WTC11 (cell line): Measurements from ENCODE around the gene MLF2. TPM values are rescaled to one million over a fixed set of nuclear protein-coding genes. Genes with fewer than 3 reads are reported as not detected.

Source experiments
- ATAC-seq: fragments of 200-7000 bp; cut with Tn5 transposase; 2 replicates; pipeline ENCODE4 v1.10.0; 2021; ENCODE audit warnings: mild to moderate bottlenecking, moderate library complexity
- CTCF ChIA-PET: fragments of 300-600 bp; sonication (Branson Sonifier 250); formaldehyde crosslinking; loops from one replicate; lab custom pipeline; 2021; ENCODE audit warnings: antibody characterized with exemption; lab: Charles Lee
- POLR2A ChIA-PET: fragments of 350-600 bp; sonication (Branson Sonifier 250); formaldehyde crosslinking; loops from one replicate; lab custom pipeline; 2021; ENCODE audit warnings: antibody characterized with exemption; lab: Charles Lee
- DNase-seq: peaks from one replicate; pipeline ENCODE4 v3.0.0; 2021; ENCODE audit warnings: low spot score
- H3K27ac Mint-ChIP-seq: 2 replicates; pipeline ENCODE4 v1.8.0; 2021; ENCODE audit warnings: mixed read lengths
- H3K27me3 Mint-ChIP-seq: 2 replicates; pipeline ENCODE4 v1.8.0; 2021; ENCODE audit warnings: low read depth, mild to moderate bottlenecking, moderate library complexity, mixed read lengths
- H3K36me3 Mint-ChIP-seq: 2 replicates; pipeline ENCODE4 v1.8.0; 2021; ENCODE audit warnings: mixed read lengths
- H3K4me1 Mint-ChIP-seq: 2 replicates; pipeline ENCODE4 v1.8.0; 2022; ENCODE audit warnings: mixed read lengths
- H3K4me3 Mint-ChIP-seq: 2 replicates; pipeline ENCODE4 v1.8.0; 2021; ENCODE audit warnings: mild to moderate bottlenecking, moderate library complexity, mixed read lengths
- H3K9me3 Mint-ChIP-seq: 2 replicates; pipeline ENCODE4 v1.8.0; 2021; ENCODE audit warnings: mixed read lengths
- EMX1 ChIP-seq: fragments of 250-450 bp; sonication (Bioruptor Pico); IDR thresholded peaks from 2 replicates; pipeline ENCODE4 v1.8.0; 2021; ENCODE audit warnings: mild to moderate bottlenecking
- ESRRA ChIP-seq: sonication (generic); formaldehyde crosslinking; IDR thresholded peaks from 2 replicates; pipeline ENCODE4 v1.8.1; 2022; ENCODE audit warnings: mild to moderate bottlenecking, missing genetic modification reagents, borderline replicate concordance
- FOXK1 ChIP-seq: sonication (generic); formaldehyde crosslinking; IDR thresholded peaks from 2 replicates; pipeline ENCODE4 v1.8.0; 2022; ENCODE audit warnings: mild to moderate bottlenecking, moderate library complexity, missing genetic modification reagents
- FOXP4 ChIP-seq: sonication (generic); formaldehyde crosslinking; IDR thresholded peaks from 2 replicates; pipeline ENCODE4 v1.8.0; 2022; ENCODE audit warnings: mild to moderate bottlenecking, missing genetic modification reagents
- GABPB1 ChIP-seq: sonication (generic); formaldehyde crosslinking; IDR thresholded peaks from 2 replicates; pipeline ENCODE4 v1.8.1; 2023; ENCODE audit warnings: mild to moderate bottlenecking, missing genetic modification reagents
- GTF2I ChIP-seq: fragments of 250-450 bp; sonication (Bioruptor Pico); conservative IDR thresholded peaks from 2 replicates; pipeline ENCODE4 v1.4.0; 2021; ENCODE audit warnings: mild to moderate bottlenecking
- IRF1 ChIP-seq: sonication (generic); formaldehyde crosslinking; IDR thresholded peaks from 2 replicates; pipeline ENCODE4 v1.8.0; 2023; ENCODE audit warnings: missing genetic modification reagents
- MLX ChIP-seq: sonication (generic); formaldehyde crosslinking; IDR thresholded peaks from 2 replicates; pipeline ENCODE4 v1.8.1; 2023; ENCODE audit warnings: mild to moderate bottlenecking, missing genetic modification reagents, moderate library complexity
- MXD4 ChIP-seq: fragments of 250-450 bp; sonication (Bioruptor Pico); IDR thresholded peaks from 2 replicates; pipeline ENCODE4 v1.8.0; 2021; ENCODE audit warnings: mild to moderate bottlenecking, moderate library complexity, borderline replicate concordance
- MYBL2 ChIP-seq: sonication (generic); formaldehyde crosslinking; IDR thresholded peaks from 2 replicates; pipeline ENCODE4 v1.8.1; 2023; ENCODE audit warnings: mild to moderate bottlenecking, moderate library complexity, missing genetic modification reagents
- NR3C1 ChIP-seq: sonication (generic); formaldehyde crosslinking; conservative IDR thresholded peaks from 2 replicates; pipeline ENCODE4 v1.8.1; 2023; ENCODE audit warnings: low read depth, mild to moderate bottlenecking, missing genetic modification reagents
- SOX15 ChIP-seq: fragments of 250-450 bp; sonication (Bioruptor Pico); IDR thresholded peaks from 2 replicates; pipeline ENCODE4 v1.9.0; 2021; ENCODE audit warnings: mild to moderate bottlenecking
- TCF7 ChIP-seq: sonication (generic); formaldehyde crosslinking; IDR thresholded peaks from 2 replicates; pipeline ENCODE4 v1.8.0; 2022; ENCODE audit warnings: mild to moderate bottlenecking, low read depth, missing genetic modification reagents, moderate library complexity
- ZNF219 ChIP-seq: sonication (generic); formaldehyde crosslinking; IDR thresholded peaks from 2 replicates; pipeline ENCODE4 v1.8.0; 2023; ENCODE audit warnings: missing genetic modification reagents, mild to moderate bottlenecking, borderline replicate concordance
- ZNF317 ChIP-seq: sonication (generic); formaldehyde crosslinking; IDR thresholded peaks from 2 replicates; pipeline ENCODE4 v1.8.1; 2023; ENCODE audit warnings: low read depth, mild to moderate bottlenecking, moderate library complexity, missing genetic modification reagents, borderline replicate concordance
- ZNF416 ChIP-seq: fragments of 250-450 bp; sonication (Bioruptor Pico); IDR thresholded peaks from 2 replicates; pipeline ENCODE4 v1.9.0; 2021; ENCODE audit warnings: mild to moderate bottlenecking, inconsistent platforms
- ZNF671 ChIP-seq: fragments of 250-450 bp; sonication (Bioruptor Pico); IDR thresholded peaks from 2 replicates; pipeline ENCODE4 v1.8.0; 2021; ENCODE audit warnings: mild to moderate bottlenecking
- ZSCAN18 ChIP-seq: fragments of 250-450 bp; sonication (Bioruptor Pico); IDR thresholded peaks from 2 replicates; pipeline ENCODE4 v2.1.2; 2022; ENCODE audit warnings: mild to moderate bottlenecking, moderate library complexity
- total RNA-seq: library from RNA; stranded (reverse); gene quantifications from 3 replicates; pipeline ENCODE4 v1.2.3, GENCODE V29; 2021
- TF ChIP-seq, protein P1 (sequence below): sonication (generic); formaldehyde crosslinking; IDR thresholded peaks from 2 replicates; pipeline ENCODE4 v1.8.1; 2023; ENCODE audit warnings: mild to moderate bottlenecking, missing genetic modification reagents
- TF ChIP-seq, protein P2 (sequence below): fragments of 250-450 bp; sonication (Bioruptor Pico); IDR thresholded peaks from 2 replicates; pipeline ENCODE4 v1.9.0; 2021; ENCODE audit warnings: moderate library complexity, mild to moderate bottlenecking, inconsistent platforms, borderline replicate concordance
- TF ChIP-seq, protein P3 (sequence below): sonication (generic); formaldehyde crosslinking; IDR thresholded peaks from 2 replicates; pipeline ENCODE4 v1.8.0; 2022; ENCODE audit warnings: mild to moderate bottlenecking, missing genetic modification reagents
- TF ChIP-seq, protein P4 (sequence below): sonication (generic); formaldehyde crosslinking; IDR thresholded peaks from 2 replicates; pipeline ENCODE4 v1.8.0; 2022; ENCODE audit warnings: mild to moderate bottlenecking, missing genetic modification reagents

Gene MLF2
- total RNA-seq, 1 experiment from 2014 or later, result 236 TPM

GRCh38 chr12:6752921-6753771 lies at the start of gene MLF2 (continued):
- TF ChIP-seq ZSCAN18 (CRISPR knock-in tag) (no peak), ESRRA (CRISPR knock-in tag) (peak; percentile 66; the same call in 1 of the 2 replicates), ZNF317 (CRISPR knock-in tag) (0 out of 2 replicates have a peak, but pooled peaks have one; percentile 16), NR3C1 (CRISPR knock-in tag) (0 out of 2 replicates have a peak, but pooled peaks have one; percentile 5), EMX1 (CRISPR knock-in tag) (no peak), FOXK1 (CRISPR knock-in tag) (peak; percentile 73; the same call in 1 of the 2 replicates), ZNF671 (CRISPR knock-in tag) (no peak), ZNF416 (peak; percentile 50; the same call in 1 of the 2 replicates), GABPB1 (CRISPR knock-in tag) (peak; percentile 80), SOX15 (CRISPR knock-in tag) (no peak), FOXP4 (peak; percentile 87), ZNF219 (CRISPR knock-in tag) (no peak), MLX (CRISPR knock-in tag) (no peak)
- TF ChIP-seq, protein P1, sequence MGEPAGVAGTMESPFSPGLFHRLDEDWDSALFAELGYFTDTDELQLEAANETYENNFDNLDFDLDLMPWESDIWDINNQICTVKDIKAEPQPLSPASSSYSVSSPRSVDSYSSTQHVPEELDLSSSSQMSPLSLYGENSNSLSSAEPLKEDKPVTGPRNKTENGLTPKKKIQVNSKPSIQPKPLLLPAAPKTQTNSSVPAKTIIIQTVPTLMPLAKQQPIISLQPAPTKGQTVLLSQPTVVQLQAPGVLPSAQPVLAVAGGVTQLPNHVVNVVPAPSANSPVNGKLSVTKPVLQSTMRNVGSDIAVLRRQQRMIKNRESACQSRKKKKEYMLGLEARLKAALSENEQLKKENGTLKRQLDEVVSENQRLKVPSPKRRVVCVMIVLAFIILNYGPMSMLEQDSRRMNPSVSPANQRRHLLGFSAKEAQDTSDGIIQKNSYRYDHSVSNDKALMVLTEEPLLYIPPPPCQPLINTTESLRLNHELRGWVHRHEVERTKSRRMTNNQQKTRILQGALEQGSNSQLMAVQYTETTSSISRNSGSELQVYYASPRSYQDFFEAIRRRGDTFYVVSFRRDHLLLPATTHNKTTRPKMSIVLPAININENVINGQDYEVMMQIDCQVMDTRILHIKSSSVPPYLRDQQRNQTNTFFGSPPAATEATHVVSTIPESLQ (CRISPR knock-in tag), result no peak
- TF ChIP-seq, protein P2, sequence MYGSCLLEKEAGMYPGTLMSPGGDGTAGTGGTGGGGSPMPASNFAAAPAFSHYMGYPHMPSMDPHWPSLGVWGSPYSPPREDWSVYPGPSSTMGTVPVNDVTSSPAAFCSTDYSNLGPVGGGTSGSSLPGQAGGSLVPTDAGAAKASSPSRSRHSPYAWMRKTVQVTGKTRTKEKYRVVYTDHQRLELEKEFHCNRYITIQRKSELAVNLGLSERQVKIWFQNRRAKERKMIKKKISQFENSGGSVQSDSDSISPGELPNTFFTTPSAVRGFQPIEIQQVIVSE, result no peak

GRCh38 chr12:6799147-6799546 lies 46.2 kb upstream of the MLF2 start:
- CTCF ChIA-PET, result interaction anchor here (1.2 to 1.5 kb wide), 2 partner anchors 26 to 45 kb away, joined by 3 read pairs; no protein-coding TSS in a partner anchor
- H3K27me3 Mint-ChIP-seq, result peaks cover 19% of the 10 kb centered on the region
- TF ChIP-seq GTF2I, result no peak
- TF ChIP-seq MYBL2 (CRISPR knock-in tag), result no peak
- no peak for TF ChIP-seq MXD4
- TF ChIP-seq MLX (CRISPR knock-in tag), result no peak
- TF ChIP-seq, protein P3, sequence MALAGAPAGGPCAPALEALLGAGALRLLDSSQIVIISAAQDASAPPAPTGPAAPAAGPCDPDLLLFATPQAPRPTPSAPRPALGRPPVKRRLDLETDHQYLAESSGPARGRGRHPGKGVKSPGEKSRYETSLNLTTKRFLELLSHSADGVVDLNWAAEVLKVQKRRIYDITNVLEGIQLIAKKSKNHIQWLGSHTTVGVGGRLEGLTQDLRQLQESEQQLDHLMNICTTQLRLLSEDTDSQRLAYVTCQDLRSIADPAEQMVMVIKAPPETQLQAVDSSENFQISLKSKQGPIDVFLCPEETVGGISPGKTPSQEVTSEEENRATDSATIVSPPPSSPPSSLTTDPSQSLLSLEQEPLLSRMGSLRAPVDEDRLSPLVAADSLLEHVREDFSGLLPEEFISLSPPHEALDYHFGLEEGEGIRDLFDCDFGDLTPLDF, result no peak
- TF ChIP-seq IRF1 (CRISPR knock-in tag), result no peak
- TF ChIP-seq TCF7 (CRISPR knock-in tag), result no peak
- TF ChIP-seq, protein P4, sequence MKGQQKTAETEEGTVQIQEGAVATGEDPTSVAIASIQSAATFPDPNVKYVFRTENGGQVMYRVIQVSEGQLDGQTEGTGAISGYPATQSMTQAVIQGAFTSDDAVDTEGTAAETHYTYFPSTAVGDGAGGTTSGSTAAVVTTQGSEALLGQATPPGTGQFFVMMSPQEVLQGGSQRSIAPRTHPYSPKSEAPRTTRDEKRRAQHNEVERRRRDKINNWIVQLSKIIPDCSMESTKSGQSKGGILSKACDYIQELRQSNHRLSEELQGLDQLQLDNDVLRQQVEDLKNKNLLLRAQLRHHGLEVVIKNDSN (CRISPR knock-in tag), result no peak
- TF ChIP-seq ESRRA (CRISPR knock-in tag), result no peak
- peaks cover 2% of the 10 kb centered on the region for H3K36me3 Mint-ChIP-seq
- ATAC-seq (no peak), DNase-seq (no peak)
- POLR2A ChIA-PET, result no interaction called here
- no peak overlapping the region for H3K4me3 Mint-ChIP-seq
- peaks cover 2% of the 10 kb centered on the region; the same call in 1 of the 2 replicates for H3K4me1 Mint-ChIP-seq
- no peak overlapping the region for H3K27ac Mint-ChIP-seq
- peaks cover 2% of the 10 kb centered on the region for H3K9me3 Mint-ChIP-seq
